ENCODE measurements around the gene PACS2. TPM values are rescaled to one million over a fixed set of nuclear protein-coding genes. Genes with fewer than 3 reads are reported as not detected.
"Not testable (repeated sequence)": the region's sequence is repeated elsewhere in the genome, so short reads cannot be mapped to it uniquely, and the experiment has no call there.

Gene PACS2
- total RNA-seq, 3 donors from 2014 or later (not counting 1 experiment from before 2014, with no cell fraction given) = 58.4 to 76.5 (median 69.2) TPM

DNA sequence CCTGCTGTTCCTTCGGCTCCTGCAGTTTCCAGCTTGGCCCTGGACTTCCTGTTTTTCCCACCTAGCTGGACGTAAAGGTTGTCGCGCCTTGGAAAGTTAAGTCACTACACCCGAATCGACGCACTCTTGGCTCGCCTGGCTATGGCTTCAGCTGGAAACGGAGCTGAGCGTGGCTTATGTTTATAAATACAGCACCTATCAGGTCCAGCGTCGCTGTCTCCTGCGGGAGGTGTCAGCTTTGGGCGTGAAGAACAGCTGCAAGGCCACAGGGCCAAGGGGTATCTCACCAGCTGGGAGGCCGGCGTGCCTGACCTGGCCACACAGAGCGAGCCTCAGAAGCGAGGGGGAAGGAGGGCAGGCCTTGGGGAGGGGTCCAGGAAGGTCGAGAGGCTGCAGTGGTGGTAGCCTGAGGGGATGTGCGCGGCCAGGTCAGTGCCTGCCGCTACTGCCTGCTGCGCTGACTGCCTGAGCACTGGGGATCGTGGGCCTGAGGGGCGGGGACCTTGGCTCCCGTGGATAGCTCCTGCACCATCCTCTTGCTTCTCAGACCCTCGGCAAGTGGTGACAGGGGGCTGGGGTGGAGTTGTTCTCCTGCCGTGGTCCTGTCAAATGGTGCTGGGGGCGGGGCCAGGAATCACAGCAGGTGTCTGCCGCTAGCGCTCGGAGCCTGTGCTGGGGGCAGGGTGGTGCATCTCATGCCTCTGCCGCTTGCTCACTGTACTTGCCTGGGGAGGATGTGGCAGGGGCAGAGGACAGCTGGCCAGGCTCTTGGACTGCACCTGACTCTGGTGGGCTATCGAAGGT is 12.5 kb downstream of the PACS2 start:
- DNase-seq (no peak), ATAC-seq (no peak)
- intact Hi-C loops (cut with micrococcal nuclease) = no loop called here
- 92% methylated on average over 34 of the region's 34 CpGs for WGBS (ENCODE audit: insufficient coverage)
- no peak overlapping the region for H3K4me3 ChIP-seq (ENCODE audit: low read length)
- H3K36me3 Mint-ChIP-seq = no peaks in the 10 kb centered on the region
- no peaks in the 10 kb centered on the region for H3K9me3 Mint-ChIP-seq
- H3K4me1 Mint-ChIP-seq = peaks cover 25 to 47% of the 10 kb centered on the region in 2 donors
- no peak overlapping the region for H3K27ac Mint-ChIP-seq
- H3K4me3 Mint-ChIP-seq = no peak overlapping the region
- H3K27me3 ChIP-seq (ENCODE audit: control insufficient read depth, insufficient read depth, low read length) = no peaks in the 10 kb centered on the region
- no peak overlapping the region for H3K27ac ChIP-seq (ENCODE audit: low read length)
- no peaks in the 10 kb centered on the region for H3K36me3 ChIP-seq (ENCODE audit: control insufficient read depth, insufficient read depth, low read length)
- peaks cover 13% of the 10 kb centered on the region for H3K4me1 ChIP-seq (ENCODE audit: control insufficient read depth, insufficient read depth, low read length)
- TF ChIP-seq, protein P1, sequence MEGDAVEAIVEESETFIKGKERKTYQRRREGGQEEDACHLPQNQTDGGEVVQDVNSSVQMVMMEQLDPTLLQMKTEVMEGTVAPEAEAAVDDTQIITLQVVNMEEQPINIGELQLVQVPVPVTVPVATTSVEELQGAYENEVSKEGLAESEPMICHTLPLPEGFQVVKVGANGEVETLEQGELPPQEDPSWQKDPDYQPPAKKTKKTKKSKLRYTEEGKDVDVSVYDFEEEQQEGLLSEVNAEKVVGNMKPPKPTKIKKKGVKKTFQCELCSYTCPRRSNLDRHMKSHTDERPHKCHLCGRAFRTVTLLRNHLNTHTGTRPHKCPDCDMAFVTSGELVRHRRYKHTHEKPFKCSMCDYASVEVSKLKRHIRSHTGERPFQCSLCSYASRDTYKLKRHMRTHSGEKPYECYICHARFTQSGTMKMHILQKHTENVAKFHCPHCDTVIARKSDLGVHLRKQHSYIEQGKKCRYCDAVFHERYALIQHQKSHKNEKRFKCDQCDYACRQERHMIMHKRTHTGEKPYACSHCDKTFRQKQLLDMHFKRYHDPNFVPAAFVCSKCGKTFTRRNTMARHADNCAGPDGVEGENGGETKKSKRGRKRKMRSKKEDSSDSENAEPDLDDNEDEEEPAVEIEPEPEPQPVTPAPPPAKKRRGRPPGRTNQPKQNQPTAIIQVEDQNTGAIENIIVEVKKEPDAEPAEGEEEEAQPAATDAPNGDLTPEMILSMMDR (IDR thresholded peaks at IDR 0.05) = no peak
- no peaks in the 10 kb centered on the region for H3K27me3 Mint-ChIP-seq (ENCODE audit: low read depth in 2 of 2)
- H3K9me3 ChIP-seq (ENCODE audit: control insufficient read depth, insufficient read depth, low read length) = no peaks in the 10 kb centered on the region

GRCh38 chr14:105327695-105328045 is 13.1 kb downstream of the PACS2 start:
- H3K9me3 Mint-ChIP-seq; H3K4me3 ChIP-seq (ENCODE audit: low read length); DNase-seq; H3K27ac Mint-ChIP-seq; H3K27me3 ChIP-seq (ENCODE audit: control insufficient read depth, insufficient read depth, low read length); H3K27ac ChIP-seq (ENCODE audit: low read length); H3K4me3 Mint-ChIP-seq; H3K27me3 Mint-ChIP-seq (ENCODE audit: low read depth in 2 of 2); ATAC-seq; H3K36me3 ChIP-seq (ENCODE audit: control insufficient read depth, insufficient read depth, low read length); H3K36me3 Mint-ChIP-seq; H3K9me3 ChIP-seq (ENCODE audit: control insufficient read depth, insufficient read depth, low read length); intact Hi-C loops (cut with micrococcal nuclease): not testable (repeated sequence)
- H3K4me1 Mint-ChIP-seq = peaks cover 22 to 48% of the 10 kb centered on the region in 2 donors
- WGBS (ENCODE audit: insufficient coverage) = 94% methylated on average over 17 of the region's 17 CpGs
- peaks cover 16% of the 10 kb centered on the region for H3K4me1 ChIP-seq (ENCODE audit: control insufficient read depth, insufficient read depth, low read length)

GRCh38 chr14:105328070-105328677 is 13.6 kb downstream of the PACS2 start:
- H3K4me3 Mint-ChIP-seq = no peak overlapping the region
- H3K4me3 ChIP-seq (ENCODE audit: low read length) = no peak overlapping the region
- H3K36me3 Mint-ChIP-seq = no peaks in the 10 kb centered on the region
- peaks cover 16% of the 10 kb centered on the region for H3K4me1 ChIP-seq (ENCODE audit: control insufficient read depth, insufficient read depth, low read length)
- ATAC-seq (no peak), DNase-seq (no peak)
- H3K27me3 ChIP-seq (ENCODE audit: control insufficient read depth, insufficient read depth, low read length) = no peaks in the 10 kb centered on the region
- no peak overlapping the region for H3K27ac ChIP-seq (ENCODE audit: low read length)
- H3K9me3 ChIP-seq (ENCODE audit: control insufficient read depth, insufficient read depth, low read length) = no peaks in the 10 kb centered on the region
- intact Hi-C loops (cut with micrococcal nuclease) = no loop called here
- TF ChIP-seq, protein P1 (IDR thresholded peaks at IDR 0.05) = no peak
- H3K27ac Mint-ChIP-seq = no peak overlapping the region
- WGBS (ENCODE audit: insufficient coverage) = 90% methylated on average over 12 of the region's 12 CpGs
- peaks cover 17 to 47% of the 10 kb centered on the region in 2 donors for H3K4me1 Mint-ChIP-seq
- H3K36me3 ChIP-seq (ENCODE audit: control insufficient read depth, insufficient read depth, low read length) = no peaks in the 10 kb centered on the region
- no peaks in the 10 kb centered on the region for H3K9me3 Mint-ChIP-seq
- H3K27me3 Mint-ChIP-seq (ENCODE audit: low read depth in 2 of 2) = no peaks in the 10 kb centered on the region

GRCh38 chr14:105328678-105329390 is 14.3 kb downstream of the PACS2 start:
- H3K27ac ChIP-seq (ENCODE audit: low read length) = no peak overlapping the region
- DNase-seq (no peak), ATAC-seq (no peak)
- TF ChIP-seq, protein P1 (IDR thresholded peaks at IDR 0.05) = no peak
- WGBS (ENCODE audit: insufficient coverage) = 78% methylated on average over 15 of the region's 15 CpGs
- no peak overlapping the region for H3K27ac Mint-ChIP-seq
- no peaks in the 10 kb centered on the region for H3K27me3 Mint-ChIP-seq (ENCODE audit: low read depth in 2 of 2)
- H3K27me3 ChIP-seq (ENCODE audit: control insufficient read depth, insufficient read depth, low read length) = no peaks in the 10 kb centered on the region
- H3K9me3 Mint-ChIP-seq = no peaks in the 10 kb centered on the region
- H3K4me1 ChIP-seq (ENCODE audit: control insufficient read depth, insufficient read depth, low read length) = peaks cover 16% of the 10 kb centered on the region
- H3K36me3 Mint-ChIP-seq = no peaks in the 10 kb centered on the region
- no peak overlapping the region for H3K4me3 ChIP-seq (ENCODE audit: low read length)
- H3K4me3 Mint-ChIP-seq = no peak overlapping the region
- intact Hi-C loops (cut with micrococcal nuclease) = no loop called here
- no peaks in the 10 kb centered on the region for H3K9me3 ChIP-seq (ENCODE audit: control insufficient read depth, insufficient read depth, low read length)
- peaks cover 14 to 42% of the 10 kb centered on the region in 2 donors for H3K4me1 Mint-ChIP-seq
- no peaks in the 10 kb centered on the region for H3K36me3 ChIP-seq (ENCODE audit: control insufficient read depth, insufficient read depth, low read length)
